GM18519 (cell line): ENCODE results near the gene ZNF445.
"Not testable (repeated sequence)": the region's sequence is repeated elsewhere in the genome, so short reads cannot be mapped to it uniquely, and the experiment has no call there.

ENCODE experiments used
- ATAC-seq: cut with Tn5 transposase; IDR thresholded peaks from one replicate; pipeline ENCODE4 v1.9.1; 2021; ENCODE audit warnings: mild to moderate bottlenecking, moderate library complexity; ENCODE audit not compliant: unreplicated experiment, low FRiP score

Gene ZNF445

GRCh38 chr3:44439499-44440295 lies 37.8 kb downstream of the ZNF445 start:
- peak; percentile 82 for ATAC-seq

- ATAC-seq: no peak
These were observed 39.7 kb downstream of the ZNF445 start for GRCh38 chr3:44437800-44438199.

DNA sequence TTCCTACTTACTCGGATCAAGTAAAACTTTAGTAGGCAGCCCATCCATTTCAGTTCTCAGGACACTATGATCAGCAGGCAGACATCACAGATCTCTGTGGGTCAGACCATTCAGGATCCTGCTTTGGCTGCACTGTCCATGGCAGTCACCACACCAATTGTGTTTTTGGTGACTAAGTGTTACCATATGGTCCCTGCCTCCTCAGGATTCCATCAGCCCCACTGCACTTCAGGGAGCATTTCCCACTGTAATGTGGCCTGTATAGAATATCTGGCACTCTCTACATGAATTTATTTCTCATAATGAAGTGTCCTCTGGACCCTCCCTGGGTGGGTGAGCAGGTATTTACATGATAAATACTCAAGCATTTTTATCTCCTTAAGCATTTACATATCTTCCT lies 41.3 kb downstream of the ZNF445 start:
- ATAC-seq: no peak

- ATAC-seq: no peak
These were observed 42.5 kb downstream of the ZNF445 start for GRCh38 chr3:44434834-44435510.

- ATAC-seq: no peak
These were observed 47.0 kb downstream of the ZNF445 start for GRCh38 chr3:44430466-44430865.

GRCh38 chr3:44429459-44429858 lies 48.0 kb downstream of the ZNF445 start:
- ATAC-seq: no peak

GRCh38 chr3:44428910-44429309 lies 48.6 kb downstream of the ZNF445 start:
- no peak for ATAC-seq

DNA sequence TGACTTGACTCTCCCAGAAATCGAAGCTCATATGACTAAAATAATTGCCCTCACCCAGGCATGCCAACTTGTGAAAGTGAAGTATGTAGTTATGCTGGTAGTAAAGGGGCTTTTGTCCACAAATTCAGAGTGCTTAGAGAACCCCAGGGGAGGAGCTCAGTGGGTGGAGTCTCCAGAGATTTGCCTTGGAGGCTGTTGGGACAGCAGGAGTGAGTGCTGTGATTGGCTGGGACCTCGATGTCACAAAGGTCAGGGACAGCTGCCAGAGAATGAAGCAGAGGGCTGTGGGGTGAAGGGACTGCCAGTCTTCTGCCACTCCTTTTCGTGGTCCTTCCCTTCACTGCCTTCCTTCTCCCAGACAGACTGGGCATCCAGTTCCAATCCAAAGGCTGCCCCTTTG lies 49.8 kb downstream of the ZNF445 start:
- ATAC-seq: no peak

DNA sequence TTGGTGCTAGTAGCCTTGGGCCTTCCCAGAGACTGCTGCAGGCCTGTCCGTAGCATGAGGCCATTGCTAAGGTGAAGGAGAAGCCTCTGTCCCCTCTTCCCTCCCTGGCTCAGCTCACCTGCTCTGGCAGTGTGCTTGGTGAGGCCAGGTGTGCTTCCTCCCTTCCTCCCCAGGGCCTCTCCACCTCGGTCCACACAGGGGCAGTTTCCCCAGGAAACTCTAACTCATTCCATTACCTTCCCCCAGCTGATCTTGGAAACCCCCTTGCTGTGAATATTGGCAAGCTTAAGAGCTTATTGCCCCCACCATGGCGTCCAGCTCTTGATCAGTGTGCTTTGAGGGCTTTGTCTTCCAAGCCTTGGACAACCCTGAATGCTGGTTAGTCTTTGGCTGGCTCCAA lies 52.7 kb downstream of the ZNF445 start:
- ATAC-seq: no peak

DNA sequence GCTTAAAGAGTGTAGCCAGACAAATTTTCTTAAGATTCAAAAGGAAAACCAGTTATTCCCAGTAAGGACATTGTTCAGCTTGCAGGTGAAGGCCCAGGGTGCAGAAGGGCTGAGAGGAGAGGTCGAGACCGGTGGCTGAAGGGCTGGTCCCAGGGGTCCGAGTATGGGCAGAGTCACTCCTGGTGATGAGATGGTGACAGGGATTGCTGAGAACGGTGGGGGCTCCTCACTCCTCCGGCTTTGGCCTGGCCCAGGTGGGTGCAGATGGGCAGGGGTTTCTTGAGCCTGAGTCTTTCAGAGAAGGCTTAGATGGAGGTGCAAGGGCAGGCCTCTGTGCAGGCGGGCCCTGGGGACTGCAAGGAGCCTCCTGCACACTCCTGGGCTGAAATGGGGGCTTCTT lies 56.2 kb downstream of the ZNF445 start:
- ATAC-seq: no peak

DNA sequence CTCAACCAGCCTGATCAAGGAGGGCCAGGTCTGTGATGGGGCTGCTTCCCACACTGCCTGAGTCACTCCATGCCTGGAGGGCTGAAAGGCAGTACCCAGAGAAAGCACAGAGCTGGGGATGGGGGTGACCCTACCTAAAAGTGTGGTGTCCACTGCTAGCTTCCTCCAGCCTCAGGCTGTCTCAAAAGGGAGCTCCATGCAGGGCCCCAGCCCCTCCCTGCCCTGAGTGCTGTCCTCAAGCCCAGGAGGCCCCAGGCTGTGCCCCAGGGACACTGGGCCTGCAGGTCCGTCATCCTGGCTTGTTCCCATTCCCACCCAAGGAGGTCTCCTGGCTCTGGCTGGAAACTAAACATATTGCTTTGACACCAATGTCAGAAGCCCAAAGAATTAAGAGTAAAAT lies 56.8 kb downstream of the ZNF445 start:
- no peak for ATAC-seq

DNA sequence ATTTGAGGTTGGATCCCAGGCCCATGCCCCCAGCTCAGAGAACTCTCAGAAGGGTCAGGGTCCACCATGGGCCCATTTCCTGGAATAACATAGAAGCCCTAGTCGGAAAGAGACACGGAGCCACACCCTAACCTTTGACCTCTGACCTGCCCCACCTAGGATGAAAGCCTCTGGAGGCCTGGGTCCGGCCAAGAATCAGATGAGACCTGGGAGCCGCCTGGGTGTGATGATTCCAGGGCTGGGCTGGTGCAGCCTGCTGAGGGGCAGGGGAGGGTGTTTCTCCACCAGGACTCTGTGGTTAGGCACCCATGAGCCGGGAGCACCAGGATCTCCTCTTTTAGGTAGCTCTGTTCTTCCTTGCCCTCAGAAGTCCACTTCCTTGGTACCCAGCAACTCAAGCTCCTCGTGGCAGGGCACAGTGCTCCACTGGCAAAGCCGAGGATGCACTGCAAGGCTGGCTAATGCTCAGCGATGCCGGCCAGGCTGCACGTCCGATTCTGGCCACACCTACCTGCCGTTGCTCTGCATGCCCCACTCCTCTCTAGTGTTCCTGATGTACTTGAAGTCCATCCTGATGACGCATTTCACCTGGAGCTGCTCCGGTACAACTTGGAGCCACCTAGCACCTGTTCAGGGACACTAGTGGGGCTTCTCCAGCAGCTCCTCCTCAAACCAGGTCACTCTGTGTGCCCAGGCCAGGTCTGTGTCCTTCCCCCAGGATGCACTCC lies 57.4 kb downstream of the ZNF445 start:
- no peak for ATAC-seq

GRCh38 chr3:44419116-44419922 lies 58.2 kb downstream of the ZNF445 start:
- ATAC-seq: no peak

- ATAC-seq: no peak
These were observed 58.9 kb downstream of the ZNF445 start for GRCh38 chr3:44418549-44418948.

DNA sequence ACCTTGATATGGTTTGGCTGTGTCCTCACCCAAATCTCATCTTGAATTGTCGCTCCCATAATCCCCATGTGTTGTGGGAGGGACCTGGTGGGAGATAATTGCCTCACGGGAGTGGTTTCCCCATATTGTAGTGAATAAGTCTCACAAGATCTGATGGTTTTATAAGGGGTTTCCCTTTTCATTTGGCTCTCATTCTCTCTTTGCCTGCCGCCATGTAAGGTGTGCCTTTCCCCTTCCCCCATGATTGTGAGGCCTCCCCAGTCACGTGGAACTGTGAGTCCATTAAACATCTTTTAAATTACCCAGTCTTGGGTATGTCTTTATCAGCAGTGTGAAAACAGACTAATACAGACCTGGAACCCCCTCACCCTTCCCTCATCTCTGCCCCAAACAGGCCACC lies 59.4 kb downstream of the ZNF445 start:
- ATAC-seq: not testable (repeated sequence)

GRCh38 chr3:44416031-44417030 lies 61.1 kb downstream of the ZNF445 start:
- no peak for ATAC-seq

GRCh38 chr3:44415421-44415820 lies 62.0 kb downstream of the ZNF445 start:
- no peak for ATAC-seq

- ATAC-seq: no peak
These were observed 62.9 kb downstream of the ZNF445 start for GRCh38 chr3:44414517-44415090.

- no peak for ATAC-seq
These were observed 65.1 kb downstream of the ZNF445 start for GRCh38 chr3:44412365-44412764.
